Measurements from ENCODE around the gene ACTN3. TPM values are rescaled to one million over a fixed set of nuclear protein-coding genes. Genes with fewer than 3 reads are reported as not detected.

The ACTN3 gene
- total RNA-seq: under 0.01 TPM in 2 replicates

DNA sequence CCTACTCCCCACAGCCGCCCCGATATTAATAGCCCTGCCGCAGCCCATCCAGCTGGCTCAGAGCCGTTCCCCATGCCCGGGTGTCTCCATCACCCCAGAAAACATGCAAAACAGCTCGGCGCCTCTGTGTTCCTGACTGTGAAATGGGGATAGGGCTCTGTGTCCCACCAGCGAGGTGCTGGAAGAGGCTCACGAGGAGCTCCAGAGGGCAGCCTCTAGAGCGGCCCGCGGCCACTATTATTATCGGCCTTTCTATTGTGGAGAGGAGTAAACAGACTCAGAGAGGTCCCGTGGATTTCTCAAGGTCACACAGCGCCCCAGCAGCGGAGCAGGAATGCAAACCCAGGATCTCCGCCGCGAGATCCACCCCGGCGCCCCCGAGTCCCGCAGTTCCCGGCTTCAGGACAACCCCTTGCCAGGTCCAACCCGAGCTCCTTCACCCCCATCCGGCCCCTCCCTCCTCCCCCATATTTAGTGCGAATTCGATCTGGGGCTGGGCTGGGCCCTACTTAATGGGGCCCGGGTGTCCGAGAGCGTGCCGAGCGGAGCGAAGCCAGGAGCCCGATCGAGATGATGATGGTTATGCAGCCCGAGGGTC, at the start of gene ACTN3:
ACTN3 (plus strand) TSS at position 536 of the 598 bp plus-strand sequence; CDS start at position 571, 35 bp downstream.

DNA sequence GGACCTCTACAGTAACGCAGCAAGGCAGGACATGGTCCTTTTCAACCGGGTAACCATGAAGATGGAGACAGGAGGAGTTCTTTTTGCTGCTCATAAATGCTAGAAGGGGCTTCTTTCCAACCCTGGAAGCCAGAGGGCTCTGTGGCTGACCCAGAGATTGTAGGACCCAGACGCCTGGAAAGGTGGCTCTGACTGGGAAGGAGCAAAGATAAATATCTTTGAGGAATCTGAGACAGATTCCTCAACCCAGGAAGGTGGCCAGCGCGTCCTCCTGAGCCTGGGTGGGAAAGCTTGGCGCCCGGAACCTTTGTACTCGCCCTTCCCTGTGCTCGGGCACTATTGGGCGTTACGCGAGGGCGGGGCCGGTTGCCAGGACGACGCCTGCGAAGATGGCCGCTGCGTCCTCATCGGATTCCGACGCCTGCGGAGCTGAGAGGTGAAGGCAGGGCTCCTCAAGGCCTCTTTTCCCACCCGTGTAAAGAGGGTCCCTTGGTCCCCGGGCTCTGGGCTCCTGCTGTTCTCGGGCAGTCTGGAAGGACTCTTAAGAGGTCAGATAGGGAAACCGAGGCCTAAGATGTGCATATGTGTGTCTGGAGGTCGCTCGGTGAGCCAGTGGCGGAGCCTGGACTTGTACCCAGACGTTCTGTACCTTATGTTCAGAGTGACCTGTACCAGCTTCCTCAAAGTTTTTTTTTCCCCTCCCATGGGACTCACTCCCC, 36.3 kb upstream of the ACTN3 start, which contains the start of gene BBS1:
BBS1 (plus strand) TSS at position 365 of the 719 bp plus-strand sequence; CDS start at position 390, 25 bp downstream.

DNA sequence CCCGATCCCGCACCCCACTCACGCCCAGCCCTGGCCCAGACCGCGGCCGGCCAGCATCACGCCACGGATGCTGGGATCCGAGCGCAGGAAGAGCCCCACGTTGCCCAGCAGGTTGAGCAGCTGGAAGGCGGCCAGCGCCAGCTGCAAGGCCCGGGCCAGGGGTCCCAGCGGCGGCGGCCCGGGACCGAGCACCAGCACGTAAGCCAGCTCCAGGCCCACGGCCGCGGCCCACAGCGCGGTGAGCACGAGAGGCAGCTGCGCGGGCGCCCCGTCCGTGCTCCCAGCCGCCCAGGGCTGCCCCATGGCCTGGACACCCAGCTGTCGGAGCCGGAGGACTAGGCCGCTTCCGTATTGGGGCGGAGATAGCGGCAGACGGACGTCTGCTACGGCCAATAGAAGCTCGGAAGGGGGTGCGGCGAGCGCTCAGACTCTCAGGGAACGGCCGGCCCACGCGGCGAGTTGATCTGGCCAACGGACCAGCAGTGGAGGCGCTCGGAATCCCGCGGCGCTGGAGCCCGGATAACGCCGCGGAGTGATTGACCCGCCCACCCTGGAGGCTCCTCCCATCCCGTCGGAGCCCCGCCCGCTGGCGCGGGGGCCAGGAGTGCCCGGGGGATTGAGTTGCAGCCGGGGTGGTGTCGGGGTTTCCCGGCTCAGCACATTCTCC, 869 bp upstream of the ACTN3 start, which contains the start of gene ZDHHC24:
ZDHHC24 (minus strand) TSS at position 348 of the 667 bp plus-strand sequence; CDS start at position 303, 45 bp downstream.

DNA sequence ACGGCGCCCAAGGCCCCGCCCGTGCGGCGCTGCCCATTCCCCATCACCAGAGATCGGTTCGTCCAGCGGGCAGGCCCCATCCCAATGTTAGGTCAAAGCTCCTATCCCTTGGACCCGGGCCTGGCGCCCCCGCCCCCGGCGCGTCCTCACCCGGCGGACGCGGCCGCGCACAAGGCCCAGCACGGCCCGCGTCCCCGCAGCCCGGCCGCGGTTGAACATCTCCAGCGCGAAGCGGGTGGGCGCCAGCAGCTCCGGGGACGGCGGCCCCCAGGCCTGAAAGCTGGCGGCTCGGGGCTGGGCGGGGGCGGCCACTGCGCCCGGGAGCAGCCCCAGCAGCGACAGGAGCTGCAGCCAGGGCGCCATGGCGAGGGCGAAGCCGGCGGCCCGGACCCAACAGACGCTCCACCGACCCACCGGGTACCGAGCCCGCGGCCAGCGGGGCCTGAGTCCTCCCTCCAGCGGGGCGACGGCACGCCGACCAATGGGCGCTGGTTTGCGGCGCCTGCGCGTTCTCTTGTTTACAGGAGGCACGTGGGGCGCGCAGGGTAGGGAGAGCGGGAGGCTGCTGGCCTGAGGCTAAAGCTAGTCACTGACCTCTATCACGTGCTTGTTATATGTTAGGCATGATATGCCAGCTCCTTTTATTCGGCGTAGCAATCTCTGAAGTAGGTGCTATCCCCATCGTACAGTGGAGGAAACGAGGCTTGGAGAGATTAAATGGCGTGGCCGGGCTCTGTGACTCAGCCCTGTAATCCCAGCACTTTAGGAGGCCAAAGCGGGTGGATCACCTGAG, 21.6 kb downstream of the ACTN3 start, which contains the start of gene CTSF:
CTSF (minus strand) TSS at position 483 of the 793 bp plus-strand sequence; CDS start at position 363, 120 bp downstream.

DNA sequence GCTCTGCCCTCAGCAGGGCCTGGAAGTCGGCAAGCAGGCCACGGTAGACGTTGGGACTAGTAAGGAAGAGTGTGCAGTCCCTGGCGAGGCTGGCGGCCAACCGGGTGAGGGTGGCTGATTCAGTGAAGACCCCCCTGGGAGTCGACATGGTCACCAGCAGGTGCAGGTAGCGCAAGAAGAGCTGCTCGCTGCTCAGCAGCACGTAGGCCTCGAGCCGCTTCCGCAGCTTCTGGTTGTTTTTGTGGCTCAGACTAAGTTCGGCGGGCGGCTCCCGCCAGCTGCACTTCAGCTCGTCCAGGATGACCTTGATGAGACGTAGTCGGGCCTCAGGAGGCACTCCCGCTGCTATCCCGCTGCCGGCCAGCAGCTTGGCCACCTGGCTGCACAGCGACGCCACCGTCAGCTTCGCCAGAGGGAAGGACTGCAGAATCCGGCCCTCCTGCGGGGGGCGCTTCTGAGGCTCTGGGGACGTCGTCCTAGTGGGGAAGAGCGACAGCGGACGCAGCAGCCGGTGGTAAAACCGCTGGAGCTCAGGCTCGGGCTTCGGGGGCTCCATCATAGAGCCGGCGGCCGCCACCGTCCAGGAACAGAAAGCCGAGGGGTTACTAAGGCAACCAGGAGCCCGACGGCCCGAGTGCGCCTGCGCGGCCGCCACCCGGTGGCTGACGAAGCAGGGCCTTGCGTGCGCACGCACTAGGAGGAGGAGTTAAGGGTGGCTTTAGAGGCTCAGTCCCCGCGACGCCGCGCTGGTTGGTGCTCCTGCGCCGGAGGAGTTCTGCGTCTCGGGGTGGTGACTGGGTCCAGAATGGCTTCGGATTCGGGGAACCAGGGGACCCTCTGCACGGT, 46.0 kb downstream of the ACTN3 start, which contains the start of the genes CCDC87 and CCS:
CCDC87 (minus strand) TSS at position 607 of the 846 bp plus-strand sequence; CDS start at position 559, 48 bp downstream.
CCS (plus strand) TSS at position 729 of the 846 bp plus-strand sequence; CDS start at position 806, 77 bp downstream.

Other genes with a start within 250 kb of the ACTN3 start
- gene CD248, start 229.9 kb upstream of the ACTN3 start, total RNA-seq: 126 and 180 TPM in 2 replicates
- gene RIN1, start 210.5 kb upstream of the ACTN3 start, total RNA-seq: 12.8 and 30.0 TPM in 2 replicates
- gene BRMS1, start 201.8 kb upstream of the ACTN3 start, total RNA-seq: 40.8 and 46.5 TPM in 2 replicates
- gene B4GAT1, start 199.3 kb upstream of the ACTN3 start, total RNA-seq: 23.7 and 28.2 TPM in 2 replicates
- gene SLC29A2, start 175.1 kb upstream of the ACTN3 start, total RNA-seq: not detected in 2 replicates
- not detected in 2 replicates for gene NPAS4, start 125.9 kb upstream of the ACTN3 start, total RNA-seq
- gene MRPL11, start 108.1 kb upstream of the ACTN3 start, total RNA-seq: 24.1 and 36.6 TPM in 2 replicates
- gene PELI3, start 80.0 kb upstream of the ACTN3 start, total RNA-seq: 8.5 and 9.9 TPM in 2 replicates
- 43.9 and 68.2 TPM in 2 replicates for gene DPP3, start 66.5 kb upstream of the ACTN3 start, total RNA-seq
- gene BBS1, start 36.3 kb upstream of the ACTN3 start, total RNA-seq: 20.4 and 28.7 TPM in 2 replicates
- 17.1 and 33.2 TPM in 2 replicates for gene ZDHHC24, start 855 bp upstream of the ACTN3 start, total RNA-seq
- gene CTSF, start 21.7 kb downstream of the ACTN3 start, total RNA-seq: 65.9 and 72.4 TPM in 2 replicates
- gene CCDC87, start 46.2 kb downstream of the ACTN3 start, total RNA-seq: 0.16 TPM in 1 of 2 replicates, not detected in the other
- gene CCS, start 46.3 kb downstream of the ACTN3 start, total RNA-seq: 43.7 and 50.4 TPM in 2 replicates
- 21.3 and 29.2 TPM in 2 replicates for gene RBM14, start 69.7 kb downstream of the ACTN3 start, total RNA-seq
- 124 and 173 TPM in 2 replicates for gene RBM4, start 91.8 kb downstream of the ACTN3 start, total RNA-seq
- gene RBM4B, start 131.0 kb downstream of the ACTN3 start, total RNA-seq: 13.0 and 16.2 TPM in 2 replicates
- 0.16 TPM in 1 of 2 replicates, not detected in the other for gene SPTBN2, start 182.3 kb downstream of the ACTN3 start, total RNA-seq